Thymus (tissue), 11 donors: ENCODE data around the gene CCDC85B. TPM values are rescaled to one million over a fixed set of nuclear protein-coding genes. Genes with fewer than 3 reads are reported as not detected.

Source experiments
- DNase-seq, 9 donors: peaks; one replicate each; pipeline ENCODE4 v3.0.0-alpha.2; 2013; ENCODE audit warnings: low spot score in 9 of 9, low read depth in 6 of 9, missing footprints in 1 of 9
- H3K27ac ChIP-seq, 2 donors: one replicate each; pipeline ENCODE4 v1.5.1; 2013; ENCODE audit warnings: control low read depth in 1 of 2, low read depth in 1 of 2, low read length in 1 of 2, mild to moderate bottlenecking in 1 of 2, moderate library complexity in 1 of 2
- H3K27me3 ChIP-seq, 2 donors: one replicate each; pipeline ENCODE4 v1.5.1; 2013; ENCODE audit warnings: low read length in 1 of 2; ENCODE audit not compliant: control insufficient read depth in 2 of 2, insufficient read depth in 1 of 2
- H3K36me3 ChIP-seq, 2 donors: one replicate each; pipeline ENCODE4 v1.5.1; 2013; ENCODE audit warnings: low read length in 1 of 2, mild to moderate bottlenecking in 1 of 2, moderate library complexity in 1 of 2; ENCODE audit not compliant: control insufficient read depth in 2 of 2, insufficient read depth in 2 of 2
- H3K4me1 ChIP-seq, 2 donors: one replicate each; pipeline ENCODE4 v1.5.1; 2013; ENCODE audit warnings: low read length in 2 of 2; ENCODE audit not compliant: control insufficient read depth in 2 of 2, insufficient read depth in 2 of 2
- H3K4me3 ChIP-seq, 2 donors: one replicate each; pipeline ENCODE4 v1.5.1; 2013; ENCODE audit warnings: low read length in 2 of 2, control low read depth in 1 of 2, mild to moderate bottlenecking in 1 of 2
- H3K9me3 ChIP-seq, 2 donors: one replicate each; pipeline ENCODE4 v1.5.1; 2013; ENCODE audit warnings: low read length in 1 of 2, mild to moderate bottlenecking in 1 of 2; ENCODE audit not compliant: control insufficient read depth in 2 of 2, insufficient read depth in 1 of 2
- WGBS: extraction: QIAGEN DNeasy Blood & Tissue Kit; methylation state at CpG from one replicate; pipeline ENCODE4 v1.1.7; 2013; 5-methylcytosine and 5-hydroxymethylcytosine counted together
- polyA plus RNA-seq: library from polyadenylated mRNA; stranded (reverse); fragments of 200-250 nt; gene quantifications from one replicate; pipeline ENCODE4 v1.2.3, GENCODE V29; 2013
- total RNA-seq: library from RNA; stranded (reverse); fragments of 120-200 nt; gene quantifications from one replicate; pipeline ENCODE4 v1.2.4, GENCODE V29; 2013
- donor health status: healthy.

CCDC85B gene
- total and polyA plus RNA-seq, 2 donors = 20.2 to 30.5 TPM

GRCh38 chr11:65906602-65907001, 16.1 kb downstream of the CCDC85B start:
- H3K27me3 ChIP-seq = peaks cover 0 to 12% of the 10 kb centered on the region in 2 donors
- no peak for DNase-seq
- no peak overlapping the region for H3K4me3 ChIP-seq
- H3K27ac ChIP-seq = no peak overlapping the region
- no peaks in the 10 kb centered on the region for H3K36me3 ChIP-seq
- H3K9me3 ChIP-seq = no peaks in the 10 kb centered on the region
- 97% methylated on average over 5 of the region's 5 CpGs for WGBS
- H3K4me1 ChIP-seq = peaks cover 0 to 23% of the 10 kb centered on the region in 2 donors

- Histone ChIP-seq H3K4me1 (peaks cover 0 to 22% of the 10 kb centered on the region in 2 donors), H3K36me3 (no peaks in the 10 kb centered on the region), H3K27ac (no peak overlapping the region), H3K4me3 (no peak overlapping the region), H3K9me3 (no peaks in the 10 kb centered on the region), H3K27me3 (peaks cover 0 to 8% of the 10 kb centered on the region in 2 donors)
- no peak for DNase-seq
- WGBS = 97% methylated on average over 6 of the region's 6 CpGs
Measured at GRCh38 chr11:65907878-65908277, 17.4 kb downstream of the CCDC85B start.

GRCh38 chr11:65911682-65912568, 21.5 kb downstream of the CCDC85B start:
- H3K4me3 ChIP-seq = no peak overlapping the region
- peaks cover 0 to 2% of the 10 kb centered on the region in 2 donors for H3K36me3 ChIP-seq
- no peaks in the 10 kb centered on the region for H3K27me3 ChIP-seq
- 57% methylated on average over 14 of the region's 14 CpGs for WGBS
- H3K4me1 ChIP-seq = peaks cover 5 to 22% of the 10 kb centered on the region in 2 donors
- no peak overlapping the region for H3K27ac ChIP-seq
- no peak for DNase-seq
- no peaks in the 10 kb centered on the region for H3K9me3 ChIP-seq

- WGBS = 92% methylated on average over 4 of the region's 4 CpGs
- Histone ChIP-seq H3K27me3 (no peaks in the 10 kb centered on the region), H3K27ac (peak overlapping the region in 1 of 2 donors; percentile 48), H3K36me3 (peaks cover 3 to 8% of the 10 kb centered on the region in 2 donors), H3K4me1 (peaks cover 13 to 31% of the 10 kb centered on the region in 2 donors), H3K4me3 (no peak overlapping the region), H3K9me3 (no peaks in the 10 kb centered on the region)
- peak in 1 of 9 donors; percentile 24 for DNase-seq
Measured at GRCh38 chr11:65912845-65913244, 22.4 kb downstream of the CCDC85B start.

GRCh38 chr11:65915101-65915820, 24.8 kb downstream of the CCDC85B start:
- no peak for DNase-seq
- peaks cover 3 to 8% of the 10 kb centered on the region in 2 donors for H3K36me3 ChIP-seq
- H3K9me3 ChIP-seq = no peaks in the 10 kb centered on the region
- H3K27ac ChIP-seq = no peak overlapping the region
- no peak overlapping the region for H3K4me3 ChIP-seq
- 85% methylated on average over 10 of the region's 10 CpGs for WGBS
- H3K27me3 ChIP-seq = no peaks in the 10 kb centered on the region
- peaks cover 20 to 36% of the 10 kb centered on the region in 2 donors for H3K4me1 ChIP-seq

DNA sequence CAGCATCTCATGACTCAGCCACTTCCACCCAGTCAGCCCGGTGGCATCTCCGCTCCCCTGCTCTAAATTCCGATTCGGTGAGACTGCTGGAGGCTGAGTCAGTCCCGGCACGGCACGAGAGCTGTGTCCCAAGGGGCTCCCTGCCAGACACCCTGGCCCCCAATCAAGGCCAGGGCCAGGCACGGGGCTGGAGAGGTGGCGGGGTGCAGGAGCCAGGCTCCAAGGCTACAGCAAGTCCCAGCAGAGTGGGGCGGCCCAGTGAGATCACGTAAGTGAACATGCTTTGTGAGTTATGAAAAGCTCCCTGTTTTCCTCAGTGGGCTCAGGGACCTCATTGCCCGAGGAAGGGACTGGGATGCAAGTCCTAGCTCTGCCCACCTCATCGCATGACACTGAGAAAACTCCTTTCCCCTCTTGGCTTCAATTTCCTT, 25.4 kb downstream of the CCDC85B start:
- H3K27ac ChIP-seq = peak overlapping the region in 1 of 2 donors; percentile 36
- H3K27me3 ChIP-seq = no peaks in the 10 kb centered on the region
- no peaks in the 10 kb centered on the region for H3K9me3 ChIP-seq
- 75% methylated on average over 13 of the region's 13 CpGs for WGBS
- peaks cover 26 to 41% of the 10 kb centered on the region in 2 donors for H3K4me1 ChIP-seq
- peaks cover 6 to 13% of the 10 kb centered on the region in 2 donors for H3K36me3 ChIP-seq
- H3K4me3 ChIP-seq = no peak overlapping the region
- DNase-seq = no peak

DNA sequence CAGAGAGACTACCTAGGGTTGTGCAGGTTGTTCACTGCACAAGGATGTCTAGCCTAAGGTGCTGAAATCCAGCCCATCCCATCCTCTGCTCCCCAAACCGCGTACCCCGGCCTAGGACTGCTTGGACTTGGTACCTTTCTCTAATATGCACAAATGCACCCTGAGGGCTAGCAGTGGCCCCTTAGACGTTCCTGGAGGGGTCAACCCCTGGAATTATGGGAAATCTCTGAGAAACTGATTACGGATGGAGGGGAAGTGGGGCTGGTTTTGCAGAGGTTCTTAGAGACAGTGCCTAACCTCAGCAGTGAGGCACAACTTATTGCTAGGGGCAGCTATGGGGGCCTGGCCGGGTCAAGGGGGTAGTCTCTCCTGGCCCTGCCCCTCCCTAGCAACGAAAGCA, 25.9 kb downstream of the CCDC85B start:
- no peaks in the 10 kb centered on the region for H3K9me3 ChIP-seq
- H3K4me1 ChIP-seq = peaks cover 28 to 44% of the 10 kb centered on the region in 2 donors
- no peak overlapping the region for H3K27ac ChIP-seq
- peaks cover 6 to 18% of the 10 kb centered on the region in 2 donors for H3K36me3 ChIP-seq
- no peak overlapping the region for H3K4me3 ChIP-seq
- no peak for DNase-seq
- no peaks in the 10 kb centered on the region for H3K27me3 ChIP-seq
- 93% methylated on average over 7 of the region's 7 CpGs for WGBS

- Histone ChIP-seq H3K9me3 (no peaks in the 10 kb centered on the region), H3K27me3 (no peaks in the 10 kb centered on the region), H3K36me3 (peaks cover 9 to 22% of the 10 kb centered on the region in 2 donors), H3K4me3 (no peak overlapping the region), H3K27ac (no peak overlapping the region), H3K4me1 (peaks cover 28 to 40% of the 10 kb centered on the region in 2 donors)
- 97% methylated on average over 3 of the region's 3 CpGs for WGBS
- DNase-seq = no peak
Measured at GRCh38 chr11:65917077-65917433, 26.6 kb downstream of the CCDC85B start.
